HG02571 (cell line): ENCODE results near the gene SLC16A14.
"Not testable (repeated sequence)": the region's sequence is repeated elsewhere in the genome, so short reads cannot be mapped to it uniquely, and the experiment has no call there.

Experiments used
- ATAC-seq: cut with Tn5 transposase; IDR thresholded peaks from one replicate; pipeline ENCODE4 v1.9.1; 2021; ENCODE audit warnings: mild to moderate bottlenecking, moderate library complexity; ENCODE audit not compliant: unreplicated experiment

Gene SLC16A14, protein sequence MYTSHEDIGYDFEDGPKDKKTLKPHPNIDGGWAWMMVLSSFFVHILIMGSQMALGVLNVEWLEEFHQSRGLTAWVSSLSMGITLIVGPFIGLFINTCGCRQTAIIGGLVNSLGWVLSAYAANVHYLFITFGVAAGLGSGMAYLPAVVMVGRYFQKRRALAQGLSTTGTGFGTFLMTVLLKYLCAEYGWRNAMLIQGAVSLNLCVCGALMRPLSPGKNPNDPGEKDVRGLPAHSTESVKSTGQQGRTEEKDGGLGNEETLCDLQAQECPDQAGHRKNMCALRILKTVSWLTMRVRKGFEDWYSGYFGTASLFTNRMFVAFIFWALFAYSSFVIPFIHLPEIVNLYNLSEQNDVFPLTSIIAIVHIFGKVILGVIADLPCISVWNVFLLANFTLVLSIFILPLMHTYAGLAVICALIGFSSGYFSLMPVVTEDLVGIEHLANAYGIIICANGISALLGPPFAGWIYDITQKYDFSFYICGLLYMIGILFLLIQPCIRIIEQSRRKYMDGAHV

DNA sequence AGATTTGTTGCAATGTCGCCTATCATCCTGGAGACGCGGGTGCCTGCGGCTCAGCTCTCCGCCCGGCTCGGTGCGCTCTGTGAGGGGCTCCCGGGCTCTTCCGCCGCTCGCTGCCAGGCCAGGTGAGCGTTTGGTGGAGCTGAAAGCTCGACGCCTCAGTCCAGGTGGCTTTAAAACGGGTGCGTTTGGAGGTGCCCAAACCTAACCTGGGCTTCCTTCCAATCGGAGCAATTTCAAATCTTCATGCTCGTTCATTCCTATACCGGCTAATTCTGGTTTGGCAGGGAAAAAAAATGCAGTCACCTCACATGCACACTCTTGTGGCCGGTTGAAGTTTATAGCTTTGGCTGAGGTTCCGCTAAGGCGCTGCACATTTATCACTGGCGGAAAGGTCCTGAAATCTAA lies at the start of gene SLC16A14:
TSS of gene SLC16A14 (minus strand) at position 274 of the 405 bp plus-strand sequence. CDS start 9,572 bp downstream, outside the sequence.
- ATAC-seq, result no peak

DNA sequence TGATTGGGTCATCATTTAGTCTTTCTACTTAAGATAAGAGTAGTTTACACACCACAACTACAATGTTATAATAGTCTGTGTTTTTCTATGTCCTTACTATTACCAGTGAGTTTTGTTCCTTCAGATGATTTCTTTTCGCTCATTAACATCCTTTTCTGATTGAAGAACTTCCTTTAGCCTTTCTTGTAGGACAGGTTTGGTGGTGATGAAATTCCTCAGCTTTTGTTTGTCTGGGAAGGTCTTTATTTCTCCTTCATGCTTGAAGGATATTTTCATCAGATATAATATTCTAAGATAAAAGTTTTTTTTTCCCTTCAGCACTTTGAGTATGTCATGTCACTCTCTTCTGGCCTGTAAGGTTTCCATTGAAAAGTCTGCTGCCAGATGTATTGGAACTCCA lies 38.0 kb upstream of the SLC16A14 start:
- no peak for ATAC-seq

DNA sequence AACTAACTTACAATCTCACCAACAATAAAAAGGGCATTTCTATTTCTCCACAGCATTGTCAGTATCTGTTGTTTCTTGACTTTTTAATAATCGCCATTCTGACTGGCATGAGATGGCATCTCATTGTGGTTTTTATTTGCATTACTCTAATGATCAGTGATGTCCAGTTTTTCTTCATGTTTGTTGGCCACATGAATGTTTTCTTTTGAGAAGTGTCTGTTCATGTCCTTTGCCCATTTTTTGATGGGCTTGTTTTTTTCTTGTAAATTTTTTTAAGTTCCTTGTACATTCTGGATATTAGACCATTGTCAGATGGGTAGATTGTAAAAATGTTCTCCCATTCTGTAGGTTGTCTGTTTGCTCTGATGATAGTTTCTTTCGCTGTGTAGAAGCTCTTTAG lies 33.2 kb upstream of the SLC16A14 start:
- ATAC-seq, result not testable (repeated sequence)

DNA sequence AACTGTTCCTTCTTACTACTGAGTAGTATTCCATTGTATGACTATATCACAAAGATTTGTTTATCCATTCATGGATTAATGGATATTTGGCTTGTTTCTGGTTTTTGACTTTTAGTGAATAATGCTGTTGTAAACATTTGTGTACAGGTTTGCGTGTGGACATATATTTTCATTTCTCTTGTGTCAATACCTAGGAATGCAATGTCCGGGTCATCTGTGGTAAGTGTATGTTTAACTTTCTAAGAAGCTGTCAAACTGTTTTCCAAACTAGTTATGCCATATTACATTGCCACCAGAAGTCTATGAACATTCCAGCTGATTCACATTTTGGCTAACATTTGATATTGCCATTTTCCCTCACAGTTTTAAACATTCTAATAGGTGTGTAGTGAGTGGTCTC lies 29.1 kb upstream of the SLC16A14 start:
- ATAC-seq, result no peak

DNA sequence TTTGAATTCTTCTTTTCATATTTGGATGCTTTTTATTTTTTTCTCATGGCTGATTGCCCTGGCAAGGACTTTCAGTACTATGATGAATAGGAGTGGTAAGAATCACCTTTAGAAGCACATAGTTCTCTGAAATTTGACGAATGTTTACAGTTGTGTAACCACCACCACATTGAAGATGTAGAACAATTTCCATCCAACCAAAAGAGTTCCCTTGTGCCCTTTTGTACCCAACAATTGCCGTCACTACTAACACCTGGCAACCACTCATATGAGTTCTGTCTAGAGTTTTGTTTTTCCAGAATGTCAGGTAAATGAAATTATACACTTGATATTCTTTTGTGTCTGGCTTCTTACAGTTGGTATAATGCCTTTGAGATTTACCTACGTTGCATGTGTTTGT lies 28.7 kb upstream of the SLC16A14 start:
- ATAC-seq, result no peak

DNA sequence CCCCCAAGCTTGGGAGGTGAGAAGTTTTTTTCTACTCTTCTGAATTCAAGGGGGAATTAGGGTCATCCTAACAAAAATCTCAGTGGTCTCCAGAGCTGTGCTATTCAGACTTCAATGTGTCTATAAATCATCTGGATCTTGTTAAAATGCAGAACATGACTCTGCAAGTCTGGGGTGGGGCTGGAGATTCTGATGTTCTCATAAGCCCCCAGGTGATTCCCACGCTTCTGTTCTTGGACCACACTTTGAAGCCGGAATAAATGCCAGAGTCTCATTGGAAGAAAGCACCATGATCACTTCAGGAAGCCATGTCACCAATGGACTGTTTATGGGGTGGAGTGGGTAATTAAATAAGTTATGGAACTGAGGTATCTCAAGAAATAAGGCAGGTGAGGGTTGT lies 22.2 kb upstream of the SLC16A14 start:
- ATAC-seq, result no peak

DNA sequence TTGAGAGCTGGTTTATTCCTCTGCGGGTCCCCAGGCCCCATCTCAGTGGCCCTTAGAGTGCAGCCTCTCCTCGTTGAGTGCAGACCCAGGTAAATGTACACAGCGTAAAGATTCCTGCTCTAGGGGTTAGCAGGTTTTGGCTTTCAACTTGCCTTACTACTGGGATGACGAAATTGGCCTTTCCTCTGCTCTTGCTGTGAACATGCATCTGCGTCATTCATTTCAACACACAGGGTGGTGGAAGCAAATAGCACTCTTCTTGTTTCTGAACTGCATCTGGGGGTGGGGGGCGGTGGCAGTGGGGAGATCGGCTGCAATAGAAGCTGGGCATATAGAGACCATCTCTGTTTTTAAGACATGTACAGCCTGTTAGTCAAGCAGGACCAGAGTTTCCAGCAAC lies 16.5 kb upstream of the SLC16A14 start:
- no peak for ATAC-seq

DNA sequence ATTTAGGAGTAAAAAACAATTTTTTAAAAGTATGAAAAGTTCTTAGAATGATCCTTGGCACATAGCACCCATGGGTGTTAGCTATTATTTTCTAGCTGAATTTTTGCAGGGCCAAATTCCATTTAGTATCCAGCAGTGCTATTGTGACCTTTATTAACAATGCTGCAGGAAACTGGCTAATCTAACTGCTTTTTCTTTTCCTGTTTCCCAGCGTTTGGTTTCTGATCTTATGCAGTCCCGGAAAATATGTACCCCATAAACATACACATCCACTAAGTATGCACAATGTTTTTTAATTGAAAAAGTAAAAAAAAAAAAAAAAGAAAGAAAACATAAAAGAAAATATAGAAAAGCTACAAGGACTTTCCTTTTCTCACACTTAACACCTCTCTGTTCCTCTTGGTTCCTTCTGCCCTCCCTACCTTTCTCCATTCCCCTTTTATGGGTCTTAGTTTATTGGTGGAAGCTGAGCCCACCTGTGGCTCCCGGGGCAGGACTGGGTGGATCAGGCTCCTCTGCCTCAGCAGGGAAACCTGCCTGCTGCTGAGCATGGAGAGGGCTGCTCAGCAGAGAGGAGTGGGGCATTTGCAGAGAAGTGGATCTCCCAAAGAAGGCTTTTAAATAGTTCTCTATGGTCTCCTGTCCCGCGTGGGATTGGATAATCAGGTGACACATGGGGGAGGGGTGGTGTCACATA lies 9.3 kb upstream of the SLC16A14 start:
- ATAC-seq, result no peak

DNA sequence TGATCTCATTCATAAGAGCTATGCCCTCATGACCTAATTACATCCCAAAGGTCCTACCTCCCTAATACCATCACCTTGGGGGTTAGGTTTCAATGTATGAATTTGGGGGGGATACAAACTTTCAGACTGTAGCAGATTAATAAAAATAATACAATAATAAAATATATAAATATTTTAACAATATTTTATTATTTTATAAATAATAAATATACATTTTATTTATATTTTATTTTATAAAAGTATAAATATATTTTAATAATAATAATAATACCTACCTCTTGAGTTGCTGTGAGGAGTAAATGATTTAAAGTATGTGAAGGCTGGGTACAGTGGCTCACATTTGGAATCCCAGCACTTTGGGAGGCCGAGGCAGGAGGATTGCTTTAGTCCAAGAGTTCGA lies 8.1 kb upstream of the SLC16A14 start:
- ATAC-seq, result no peak

DNA sequence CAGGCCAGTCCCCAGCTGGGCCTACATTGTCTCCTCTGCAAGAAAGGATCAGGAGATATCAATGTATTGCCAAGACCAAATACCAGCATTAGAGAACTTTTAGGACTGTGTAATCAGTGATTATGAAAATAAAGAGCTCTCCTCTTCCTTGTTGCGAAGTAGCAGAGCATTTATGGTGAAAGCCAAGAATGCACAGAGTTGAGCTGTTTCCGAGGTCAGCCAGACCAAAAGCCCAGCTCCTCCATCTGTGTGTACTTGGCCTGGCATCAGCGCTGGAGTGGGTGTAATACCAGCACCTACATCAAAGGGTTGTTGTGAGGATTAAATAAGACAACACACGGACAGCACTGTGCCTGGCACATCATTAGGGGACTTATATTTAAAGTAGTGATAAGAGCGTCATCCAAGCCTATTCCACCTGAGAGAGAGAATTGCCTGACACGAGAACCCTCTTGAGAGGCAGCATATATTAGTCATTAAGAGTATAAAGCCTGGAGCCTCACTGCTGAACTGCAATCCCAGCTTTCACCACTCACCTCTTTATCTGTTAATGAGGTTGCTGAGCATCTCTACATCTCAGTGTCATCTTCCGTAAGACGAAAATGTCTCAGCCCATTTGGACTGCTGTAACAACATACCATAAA lies 7.4 kb upstream of the SLC16A14 start:
- ATAC-seq, result no peak

DNA sequence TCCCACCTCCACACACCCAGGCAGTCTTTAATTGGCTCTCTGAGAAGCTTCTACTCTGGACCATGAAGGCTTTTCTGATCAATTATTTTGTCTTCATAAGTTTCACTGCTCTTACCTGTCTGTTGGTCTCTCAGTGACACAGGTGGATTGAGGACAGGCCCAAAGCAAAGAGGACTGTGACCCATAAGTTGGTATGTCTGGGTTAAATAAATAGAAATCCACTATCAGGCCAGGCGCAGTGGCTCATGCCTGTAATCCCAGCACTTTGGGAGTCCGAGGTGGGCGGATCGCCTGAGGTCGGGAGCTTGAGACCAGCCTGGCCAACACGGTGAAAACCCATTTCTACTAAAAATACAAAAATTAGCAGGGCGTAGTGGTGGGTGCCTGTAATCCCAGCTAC lies 2.7 kb upstream of the SLC16A14 start:
- ATAC-seq, result no peak

DNA sequence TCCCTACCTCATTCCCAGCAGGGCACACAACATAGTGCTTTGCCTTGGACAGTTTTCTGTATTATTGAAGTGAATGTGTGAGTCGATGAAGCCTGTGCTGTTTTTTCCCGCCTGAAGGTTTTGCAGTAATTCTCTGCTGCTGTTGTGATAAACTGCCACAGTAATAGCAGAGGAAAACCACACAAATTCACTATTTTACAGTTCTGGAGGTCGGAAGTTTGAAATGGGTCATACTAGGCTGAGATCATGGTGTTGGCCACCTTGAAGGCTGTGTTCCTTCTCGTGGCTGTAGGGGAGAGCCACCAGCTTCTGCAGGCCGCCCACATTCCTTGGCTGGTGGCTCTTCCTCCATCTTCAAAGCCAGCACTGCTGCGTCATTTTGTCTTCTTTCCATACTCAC lies 678 bp upstream of the SLC16A14 start:
- no peak for ATAC-seq

DNA sequence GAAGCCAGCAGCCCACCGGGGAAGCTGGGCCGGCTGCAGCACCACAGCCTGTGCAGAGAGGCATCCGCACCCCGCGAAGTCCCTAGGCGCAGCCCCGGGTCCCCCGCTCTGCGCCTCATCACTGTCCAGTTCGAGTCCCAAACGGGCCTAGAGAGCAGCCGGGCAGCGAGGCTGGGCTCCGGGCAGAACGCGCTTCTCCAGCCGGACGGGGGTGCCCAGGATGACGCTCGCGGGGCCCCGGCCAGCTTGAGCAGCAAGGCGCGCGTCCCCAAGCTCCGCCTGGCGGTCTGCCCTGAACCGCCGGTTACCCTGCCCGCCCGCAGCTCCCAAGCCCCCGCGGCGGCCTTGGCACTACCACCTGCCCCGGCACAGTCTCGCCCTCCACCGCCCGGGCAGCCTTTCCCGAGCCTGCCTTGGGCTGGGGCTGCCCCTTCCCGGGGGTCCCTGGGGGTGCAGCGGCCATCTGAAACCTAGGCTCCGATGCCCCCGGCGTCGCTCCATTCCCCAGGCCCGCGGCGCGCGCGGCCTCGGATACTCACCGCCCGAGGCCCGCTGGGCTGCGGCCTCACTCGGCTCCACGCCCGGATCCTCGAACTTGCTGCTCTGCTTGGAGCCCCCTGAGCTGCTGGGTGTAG lies 591 bp downstream of the SLC16A14 start:
- no peak for ATAC-seq

DNA sequence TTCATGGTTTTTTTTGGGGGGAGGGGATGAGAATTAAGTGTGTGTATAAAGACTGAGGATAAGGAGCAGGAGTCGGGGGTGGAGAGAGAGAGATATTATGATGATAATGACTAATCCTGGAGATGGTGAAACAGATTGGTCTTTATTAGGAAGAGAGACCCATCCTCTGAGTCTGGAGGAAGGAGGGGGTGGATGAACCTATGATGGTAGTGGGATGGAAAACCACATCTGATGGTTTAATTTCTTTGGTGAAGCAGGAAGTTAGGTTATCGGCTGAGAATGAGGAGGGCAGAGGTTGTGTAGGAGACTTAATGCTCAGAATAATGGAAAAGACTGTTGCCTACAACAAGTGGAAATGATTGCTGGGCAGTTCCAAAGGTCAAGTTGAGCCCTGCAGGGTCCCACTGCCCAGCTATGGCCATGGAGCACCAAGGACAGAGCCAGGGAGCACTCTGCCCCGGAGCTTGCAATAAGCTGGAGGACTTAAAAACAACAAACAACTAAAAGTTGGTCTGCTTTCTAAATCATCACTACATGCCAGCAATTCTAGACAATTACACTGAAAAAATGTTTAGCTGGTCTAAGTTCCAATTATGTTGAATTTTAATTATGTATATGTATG lies 7.9 kb downstream of the SLC16A14 start:
- no peak for ATAC-seq

DNA sequence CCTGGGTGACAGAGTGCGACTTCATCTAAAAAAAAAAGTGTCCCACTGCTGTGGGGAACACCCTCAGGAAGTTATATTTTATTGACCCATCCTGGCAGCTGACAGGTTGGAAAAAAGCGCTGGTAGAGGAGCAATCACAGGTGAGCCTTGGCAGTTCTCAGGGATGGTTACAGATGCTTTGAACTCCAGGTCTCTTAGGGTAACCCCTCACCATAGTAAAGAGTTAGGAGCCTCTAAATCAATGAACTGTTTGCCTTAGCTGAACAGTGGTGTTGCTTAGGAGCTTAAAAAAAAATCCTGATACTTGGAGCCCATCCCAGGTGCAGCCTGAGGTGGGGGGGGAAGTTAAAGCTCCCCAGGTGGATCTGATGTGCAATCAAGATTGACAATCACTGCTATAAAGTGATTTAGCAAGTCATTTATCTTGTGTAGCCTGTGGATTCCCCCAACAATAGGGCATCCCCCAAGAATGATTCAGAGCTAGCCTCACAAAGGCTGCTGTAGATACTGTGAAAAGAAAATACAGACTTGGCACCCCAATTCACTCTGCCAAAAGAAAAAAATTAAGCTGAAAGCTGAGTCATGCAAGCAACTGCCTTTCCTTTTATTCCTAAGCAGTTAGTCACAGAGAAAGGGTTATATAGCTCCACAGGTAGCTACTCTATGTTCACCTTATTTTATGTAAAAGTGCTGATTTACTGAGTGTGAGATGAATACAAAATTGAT lies 14.8 kb downstream of the SLC16A14 start:
- ATAC-seq, result no peak

DNA sequence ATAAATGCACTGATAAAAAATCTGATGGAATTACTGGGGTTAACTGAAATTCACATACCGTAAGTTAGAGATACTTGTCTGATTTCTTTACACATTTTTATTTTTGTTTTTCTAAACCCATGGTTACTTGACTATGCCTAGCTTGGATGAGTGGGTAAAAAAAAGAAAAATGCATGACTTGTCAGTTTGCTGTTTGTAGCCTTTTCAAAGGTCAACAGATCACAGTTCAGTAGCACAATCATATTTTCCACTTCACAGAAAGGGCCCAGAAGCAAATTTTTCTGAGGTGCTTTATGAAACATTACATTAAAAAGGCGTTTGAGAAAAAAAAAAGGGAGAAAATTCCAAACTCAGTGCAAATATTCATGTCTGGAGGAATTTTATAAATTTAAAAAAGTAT lies 16.4 kb downstream of the SLC16A14 start:
- ATAC-seq, result no peak

DNA sequence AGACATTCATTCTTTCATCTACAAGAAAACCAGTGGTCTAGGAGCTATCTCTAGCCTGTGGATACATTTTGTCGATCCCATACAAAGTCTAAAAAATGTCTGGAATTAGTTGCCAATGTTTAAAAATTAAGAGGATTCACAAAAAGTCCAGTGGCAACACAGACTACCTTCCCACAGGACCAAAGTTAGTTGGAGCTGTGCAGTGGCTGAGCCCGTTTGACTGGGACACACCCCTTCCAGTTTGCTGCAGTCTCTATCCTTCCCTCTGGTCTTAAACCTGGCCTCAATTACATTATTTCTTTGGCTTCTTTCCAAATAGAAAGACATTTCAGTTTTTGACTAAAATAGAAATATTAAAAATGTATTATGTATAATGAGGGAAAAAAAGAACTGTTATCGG lies 18.6 kb downstream of the SLC16A14 start:
- ATAC-seq, result no peak

DNA sequence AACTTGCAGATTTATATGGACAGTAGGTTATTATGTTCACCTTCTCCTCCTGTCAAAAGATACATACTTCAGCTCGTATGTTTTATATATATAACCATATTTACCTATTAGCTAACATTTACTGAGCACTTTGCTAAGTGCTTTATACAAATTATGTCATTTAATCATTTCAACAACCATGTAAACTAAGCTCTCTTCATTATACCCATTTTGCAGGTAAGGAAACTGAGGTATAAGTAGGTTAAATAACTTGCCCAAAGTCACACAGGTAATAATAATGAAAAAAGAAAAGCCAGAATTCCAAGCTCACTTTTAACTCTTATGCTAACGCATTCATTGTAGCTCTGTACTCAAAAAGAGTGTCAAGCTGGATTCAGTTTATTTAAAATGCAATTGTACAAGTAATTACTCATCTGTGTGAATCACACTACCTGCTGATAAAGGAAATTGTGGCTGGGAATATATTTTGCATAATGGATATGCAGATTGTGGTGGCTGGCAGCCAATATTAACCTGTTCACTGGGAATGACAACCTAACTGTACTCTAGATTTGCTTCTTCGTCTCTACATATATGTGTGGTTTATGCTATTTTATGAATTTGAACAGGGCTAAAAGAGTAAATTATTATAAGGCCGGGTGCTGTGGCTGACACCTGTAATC lies 20.6 kb downstream of the SLC16A14 start:
- ATAC-seq, result no peak

DNA sequence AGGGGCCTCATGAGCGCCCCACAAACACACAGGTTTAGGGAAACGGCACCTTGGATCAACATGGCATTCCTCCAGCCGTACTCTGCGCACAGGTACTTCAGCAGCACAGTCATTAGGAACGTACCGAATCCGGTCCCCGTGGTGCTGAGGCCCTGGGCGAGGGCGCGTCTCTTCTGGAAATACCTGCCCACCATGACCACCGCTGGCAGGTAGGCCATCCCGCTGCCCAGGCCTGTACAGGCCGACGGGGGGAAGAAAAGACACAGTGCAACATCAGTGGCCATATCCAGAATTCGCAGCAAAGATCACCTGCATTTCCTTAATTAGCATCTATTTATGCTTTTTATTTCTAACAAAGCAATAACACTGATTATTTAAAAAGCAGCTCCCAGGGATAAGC lies 22.2 kb downstream of the SLC16A14 start:
- no peak for ATAC-seq

DNA sequence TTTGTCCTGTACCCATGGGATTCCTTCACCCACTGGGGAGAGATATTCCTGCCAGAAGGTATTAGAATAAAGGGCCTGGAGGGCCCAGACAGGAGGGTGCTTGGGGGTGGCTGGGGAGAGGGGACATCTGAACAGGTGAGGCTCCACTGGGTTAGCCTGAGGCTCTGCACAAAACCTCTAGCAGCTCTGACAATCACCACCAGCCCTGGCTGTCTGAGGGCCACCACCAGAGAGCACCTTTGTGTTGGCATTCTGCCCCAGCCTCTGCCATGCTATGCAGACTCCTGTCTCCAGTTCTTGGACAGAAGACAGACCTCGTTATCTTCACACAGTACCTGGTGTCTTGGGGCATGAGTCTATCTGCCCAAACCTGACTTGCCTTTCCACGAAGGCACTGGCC lies 25.3 kb downstream of the SLC16A14 start:
- ATAC-seq, result no peak
